ENCODE results near the gene GPR179. TPM values are rescaled to one million over a fixed set of nuclear protein-coding genes. Genes with fewer than 3 reads are reported as not detected.

Gene GPR179
- polyA plus RNA-seq, 1 donor from 2014 or later = not detected

DNA sequence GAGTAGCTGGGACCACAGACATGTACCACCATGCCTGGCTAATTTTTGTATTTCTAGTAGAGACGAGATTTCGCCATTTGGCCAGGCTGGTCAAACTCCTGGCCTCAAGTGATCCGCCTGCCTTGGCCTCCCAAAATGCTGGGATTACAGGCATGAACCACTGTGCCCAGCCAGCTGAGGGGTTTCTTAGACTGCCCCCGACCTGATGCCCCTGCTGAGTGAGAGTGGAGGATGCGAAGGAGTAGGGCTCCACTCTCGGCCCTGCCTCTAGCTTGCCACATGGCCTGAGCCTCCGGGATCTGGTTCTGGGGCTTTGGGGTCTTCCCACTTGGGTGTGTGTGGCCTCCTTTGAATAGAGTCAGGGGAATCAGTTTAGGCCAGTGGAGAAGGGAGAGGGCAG is 11.0 kb downstream of the GPR179 start:
- Histone ChIP-seq H3K9me2 (ENCODE audit: insufficient read depth, low read length) (no peaks in the 10 kb centered on the region), H2AFZ (ENCODE audit: low read depth, low read length) (no peak overlapping the region), H3K4me2 (ENCODE audit: low read length) (no peak overlapping the region), H3K79me2 (replicated peaks; ENCODE audit: insufficient read depth, low read length) (no peaks in the 10 kb centered on the region), H3K9ac (ENCODE audit: low read length) (no peak overlapping the region), H3F3A (ENCODE audit: insufficient read depth, low read length, poor library complexity, severe bottlenecking) (no peaks in the 10 kb centered on the region), H3K27ac (ENCODE audit: low read length) (no peak overlapping the region), H3K4me3 (ENCODE audit: low read length) (no peak overlapping the region), H3K36me3 (ENCODE audit: insufficient read depth, low read length) (no peaks in the 10 kb centered on the region), H3K27me3 (ENCODE audit: insufficient read depth, low read depth, low read length) (no peaks in the 10 kb centered on the region), H3K9me3 (ENCODE audit: low read length) (no peaks in the 10 kb centered on the region), H4K20me1 (ENCODE audit: insufficient read depth) (no peaks in the 10 kb centered on the region)
- no peak for TF ChIP-seq EZH2 (IDR thresholded peaks at IDR 0.05; ENCODE audit: borderline replicate concordance, insufficient read depth, low read length, poor library complexity, severe bottlenecking)
- TF ChIP-seq, protein P1, sequence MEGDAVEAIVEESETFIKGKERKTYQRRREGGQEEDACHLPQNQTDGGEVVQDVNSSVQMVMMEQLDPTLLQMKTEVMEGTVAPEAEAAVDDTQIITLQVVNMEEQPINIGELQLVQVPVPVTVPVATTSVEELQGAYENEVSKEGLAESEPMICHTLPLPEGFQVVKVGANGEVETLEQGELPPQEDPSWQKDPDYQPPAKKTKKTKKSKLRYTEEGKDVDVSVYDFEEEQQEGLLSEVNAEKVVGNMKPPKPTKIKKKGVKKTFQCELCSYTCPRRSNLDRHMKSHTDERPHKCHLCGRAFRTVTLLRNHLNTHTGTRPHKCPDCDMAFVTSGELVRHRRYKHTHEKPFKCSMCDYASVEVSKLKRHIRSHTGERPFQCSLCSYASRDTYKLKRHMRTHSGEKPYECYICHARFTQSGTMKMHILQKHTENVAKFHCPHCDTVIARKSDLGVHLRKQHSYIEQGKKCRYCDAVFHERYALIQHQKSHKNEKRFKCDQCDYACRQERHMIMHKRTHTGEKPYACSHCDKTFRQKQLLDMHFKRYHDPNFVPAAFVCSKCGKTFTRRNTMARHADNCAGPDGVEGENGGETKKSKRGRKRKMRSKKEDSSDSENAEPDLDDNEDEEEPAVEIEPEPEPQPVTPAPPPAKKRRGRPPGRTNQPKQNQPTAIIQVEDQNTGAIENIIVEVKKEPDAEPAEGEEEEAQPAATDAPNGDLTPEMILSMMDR (IDR thresholded peaks at IDR 0.05; ENCODE audit: poor library complexity, severe bottlenecking) = no peak

DNA sequence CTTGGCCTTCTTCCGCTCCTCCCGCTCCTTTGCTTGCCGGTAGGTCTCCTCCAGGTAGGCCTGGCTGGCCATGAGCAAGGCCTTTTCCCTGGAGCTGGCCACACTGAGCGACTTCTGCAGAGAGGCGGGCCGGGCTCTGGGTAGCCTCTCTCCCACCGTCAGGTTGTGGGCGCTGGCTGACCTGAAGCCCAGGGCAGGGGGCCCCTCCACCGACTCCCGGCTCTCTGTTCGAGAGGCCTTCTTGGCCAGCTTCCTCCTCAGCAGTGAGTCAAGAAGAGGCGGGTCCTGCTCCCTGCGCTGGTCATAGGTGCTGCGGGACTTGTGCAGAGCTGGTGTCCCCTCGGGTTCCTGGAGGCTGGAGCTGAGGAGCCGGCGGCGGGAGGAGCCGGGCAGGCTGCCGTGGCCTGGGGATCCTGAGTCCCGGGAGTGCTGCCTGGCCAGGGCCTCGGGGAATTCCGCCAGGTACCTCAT is 12.8 kb downstream of the GPR179 start:
- Histone ChIP-seq H3K9me2 (ENCODE audit: insufficient read depth, low read length) (no peaks in the 10 kb centered on the region), H3K27me3 (ENCODE audit: insufficient read depth, low read depth, low read length) (no peaks in the 10 kb centered on the region), H3K9me3 (ENCODE audit: low read length) (no peaks in the 10 kb centered on the region), H2AFZ (ENCODE audit: low read depth, low read length) (no peak overlapping the region), H3K27ac (ENCODE audit: low read length) (no peak overlapping the region), H3K9ac (ENCODE audit: low read length) (no peak overlapping the region), H3K4me2 (ENCODE audit: low read length) (no peak overlapping the region), H3K4me3 (ENCODE audit: low read length) (no peak overlapping the region), H3K36me3 (ENCODE audit: insufficient read depth, low read length) (no peaks in the 10 kb centered on the region), H3F3A (ENCODE audit: insufficient read depth, low read length, poor library complexity, severe bottlenecking) (no peaks in the 10 kb centered on the region), H4K20me1 (ENCODE audit: insufficient read depth) (no peaks in the 10 kb centered on the region), H3K79me2 (replicated peaks; ENCODE audit: insufficient read depth, low read length) (no peaks in the 10 kb centered on the region)
- TF ChIP-seq RAD21 (conservative IDR thresholded peaks at IDR 0.05) = no peak
- TF ChIP-seq, protein P1 (IDR thresholded peaks at IDR 0.05; ENCODE audit: poor library complexity, severe bottlenecking) = no peak
- TF ChIP-seq, protein P2, sequence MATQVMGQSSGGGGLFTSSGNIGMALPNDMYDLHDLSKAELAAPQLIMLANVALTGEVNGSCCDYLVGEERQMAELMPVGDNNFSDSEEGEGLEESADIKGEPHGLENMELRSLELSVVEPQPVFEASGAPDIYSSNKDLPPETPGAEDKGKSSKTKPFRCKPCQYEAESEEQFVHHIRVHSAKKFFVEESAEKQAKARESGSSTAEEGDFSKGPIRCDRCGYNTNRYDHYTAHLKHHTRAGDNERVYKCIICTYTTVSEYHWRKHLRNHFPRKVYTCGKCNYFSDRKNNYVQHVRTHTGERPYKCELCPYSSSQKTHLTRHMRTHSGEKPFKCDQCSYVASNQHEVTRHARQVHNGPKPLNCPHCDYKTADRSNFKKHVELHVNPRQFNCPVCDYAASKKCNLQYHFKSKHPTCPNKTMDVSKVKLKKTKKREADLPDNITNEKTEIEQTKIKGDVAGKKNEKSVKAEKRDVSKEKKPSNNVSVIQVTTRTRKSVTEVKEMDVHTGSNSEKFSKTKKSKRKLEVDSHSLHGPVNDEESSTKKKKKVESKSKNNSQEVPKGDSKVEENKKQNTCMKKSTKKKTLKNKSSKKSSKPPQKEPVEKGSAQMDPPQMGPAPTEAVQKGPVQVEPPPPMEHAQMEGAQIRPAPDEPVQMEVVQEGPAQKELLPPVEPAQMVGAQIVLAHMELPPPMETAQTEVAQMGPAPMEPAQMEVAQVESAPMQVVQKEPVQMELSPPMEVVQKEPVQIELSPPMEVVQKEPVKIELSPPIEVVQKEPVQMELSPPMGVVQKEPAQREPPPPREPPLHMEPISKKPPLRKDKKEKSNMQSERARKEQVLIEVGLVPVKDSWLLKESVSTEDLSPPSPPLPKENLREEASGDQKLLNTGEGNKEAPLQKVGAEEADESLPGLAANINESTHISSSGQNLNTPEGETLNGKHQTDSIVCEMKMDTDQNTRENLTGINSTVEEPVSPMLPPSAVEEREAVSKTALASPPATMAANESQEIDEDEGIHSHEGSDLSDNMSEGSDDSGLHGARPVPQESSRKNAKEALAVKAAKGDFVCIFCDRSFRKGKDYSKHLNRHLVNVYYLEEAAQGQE (IDR thresholded peaks at IDR 0.05; ENCODE audit: borderline replicate concordance) = no peak
- TF ChIP-seq EP300 (conservative IDR thresholded peaks at IDR 0.05; ENCODE audit: poor library complexity, severe bottlenecking) = no peak
- TF ChIP-seq EZH2 (IDR thresholded peaks at IDR 0.05; ENCODE audit: borderline replicate concordance, insufficient read depth, low read length, poor library complexity, severe bottlenecking) = no peak
- no peak for TF ChIP-seq MXI1 (conservative IDR thresholded peaks at IDR 0.05; ENCODE audit: poor library complexity, severe bottlenecking)
- no peak for TF ChIP-seq POLR2AphosphoS5 (IDR thresholded peaks at IDR 0.05)
- no peak for TF ChIP-seq SMC3 (conservative IDR thresholded peaks at IDR 0.05; ENCODE audit: poor library complexity)
- no peak for TF ChIP-seq TAF1 (IDR thresholded peaks at IDR 0.05; ENCODE audit: low read depth)
